Smooth muscle cell (in vitro differentiated cells): ENCODE measurements around the gene IRF3. TPM values are rescaled to one million over a fixed set of nuclear protein-coding genes. Genes with fewer than 3 reads are reported as not detected.
A peak's percentile ranks its signal among the peaks of the same experiment; 100 is the strongest.

Source experiments
- DNase-seq: peaks from one replicate; lab custom pipeline; 2025; ENCODE audit not compliant: unreplicated experiment; lab: John Stamatoyannopoulos, UW
- H2AFZ ChIP-seq: fragments of 200-600 bp; sonication (generic); 2 replicates; pipeline ENCODE4 v1.6.0; 2016; ENCODE audit warnings: antibody characterized with exemption, low read depth, mild to moderate bottlenecking
- H3F3A ChIP-seq: fragments of 200-600 bp; sonication (generic); 2 replicates; pipeline ENCODE4 v1.6.0; 2017; ENCODE audit warnings: antibody characterized with exemption, low read depth
- H3K27ac ChIP-seq: fragments of 200-600 bp; sonication (generic); 2 replicates; pipeline ENCODE4 v1.5.1; 2016; ENCODE audit warnings: low read depth, mild to moderate bottlenecking
- H3K27me3 ChIP-seq: fragments of 200-600 bp; sonication (generic); 2 replicates; pipeline ENCODE4 v1.6.1; 2016; ENCODE audit warnings: low read depth, mild to moderate bottlenecking
- H3K36me3 ChIP-seq: fragments of 200-600 bp; sonication (generic); 2 replicates; pipeline ENCODE4 v1.5.1; 2016; ENCODE audit warnings: low read depth
- H3K4me1 ChIP-seq: fragments of 200-600 bp; sonication (generic); 2 replicates; pipeline ENCODE4 v1.5.1; 2016; ENCODE audit warnings: low read depth
- H3K4me2 ChIP-seq: fragments of 200-600 bp; sonication (generic); 2 replicates; pipeline ENCODE4 v1.6.0; 2016; ENCODE audit warnings: mild to moderate bottlenecking
- H3K4me3 ChIP-seq: fragments of 200-600 bp; sonication (generic); 2 replicates; pipeline ENCODE4 v1.5.1; 2016; ENCODE audit warnings: mild to moderate bottlenecking
- H3K79me2 ChIP-seq: fragments of 200-600 bp; sonication (generic); 2 replicates; pipeline ENCODE4 v1.6.0; 2016; ENCODE audit warnings: low read depth, mild to moderate bottlenecking
- H3K9ac ChIP-seq: fragments of 200-600 bp; sonication (generic); 2 replicates; pipeline ENCODE4 v1.6.0; 2016; ENCODE audit warnings: low read depth
- H3K9me3 ChIP-seq: fragments of 200-600 bp; sonication (generic); replicated peaks from 2 replicates; pipeline ENCODE4 v1.5.1; 2016; ENCODE audit warnings: low read depth
- H4K20me1 ChIP-seq: fragments of 200-600 bp; sonication (generic); 2 replicates; pipeline ENCODE4 v1.6.0; 2016; ENCODE audit warnings: low read depth
- CTCF ChIP-seq: fragments of 200-600 bp; sonication (generic); IDR thresholded peaks from 2 replicates; pipeline ENCODE4 v1.5.1; 2017; ENCODE audit warnings: borderline replicate concordance, mild to moderate bottlenecking, antibody characterized with exemption; ENCODE audit not compliant: insufficient read depth, poor library complexity, severe bottlenecking
- WGBS: methylation state at CpG from one replicate; pipeline ENCODE4 v1.1.7; 2016; ENCODE audit warnings: low lambda C conversion rate; 5-methylcytosine and 5-hydroxymethylcytosine counted together
- polyA plus RNA-seq: library from polyadenylated mRNA; unstranded; fragments of >200 nt; fragmentation: Nextera tagmentation; extraction: Ambion mirVana; gene quantifications from 2 replicates; pipeline ENCODE4 v1.2.1, GENCODE V29; 2016
- total RNA-seq: library from RNA; depleted of rRNA; stranded (reverse); fragments of >200 nt; gene quantifications from 2 replicates; pipeline ENCODE4 v1.2.3, GENCODE V29; 2014

The IRF3 gene
- total and polyA plus RNA-seq, 2 experiments from 2014 or later = 35.1 to 45.9 TPM

GRCh38 chr19:49685845-49686332, 20.2 kb upstream of the IRF3 start:
- Histone ChIP-seq H2AFZ (no peak overlapping the region), H3K27ac (no peak overlapping the region)

GRCh38 chr19:49684983-49685553, 19.4 kb upstream of the IRF3 start:
- TF ChIP-seq CTCF = no peak
- no peak overlapping the region for H2AFZ ChIP-seq
- H3K36me3 ChIP-seq = no peaks in the 10 kb centered on the region
- H4K20me1 ChIP-seq = peaks cover 55% of the 10 kb centered on the region
- H3K27me3 ChIP-seq = no peaks in the 10 kb centered on the region
- 94% methylated on average over 13 of the region's 13 CpGs for WGBS
- no peak overlapping the region for H3K9ac ChIP-seq
- peaks cover 25% of the 10 kb centered on the region for H3K79me2 ChIP-seq
- DNase-seq = no peak
- H3F3A ChIP-seq = no peaks in the 10 kb centered on the region
- no peak overlapping the region for H3K4me2 ChIP-seq
- H3K4me3 ChIP-seq = no peak overlapping the region
- H3K27ac ChIP-seq = no peak overlapping the region
- H3K4me1 ChIP-seq = peaks cover 5% of the 10 kb centered on the region
- H3K9me3 ChIP-seq = no peaks in the 10 kb centered on the region

More at GRCh38 chr19:49685845-49686332, 20.2 kb upstream of the IRF3 start:
- Histone ChIP-seq H3K36me3 (no peaks in the 10 kb centered on the region), H3K4me1 (no peaks in the 10 kb centered on the region), H3K9ac (no peak overlapping the region), H3K27me3 (no peaks in the 10 kb centered on the region), H3K79me2 (peaks cover 17% of the 10 kb centered on the region), H4K20me1 (peaks cover 48% of the 10 kb centered on the region), H3K4me3 (no peak overlapping the region), H3K9me3 (no peaks in the 10 kb centered on the region), H3K4me2 (no peak overlapping the region), H3F3A (no peaks in the 10 kb centered on the region)
- 98% methylated on average over 23 of the region's 23 CpGs for WGBS
- no peak for DNase-seq
- TF ChIP-seq CTCF = no peak

GRCh38 chr19:49684251-49684982, 18.8 kb upstream of the IRF3 start:
- Histone ChIP-seq H3K79me2 (peaks cover 32% of the 10 kb centered on the region), H3K9ac (no peak overlapping the region), H3K4me3 (no peak overlapping the region), H3K36me3 (no peaks in the 10 kb centered on the region), H3K4me1 (peaks cover 9% of the 10 kb centered on the region), H3K9me3 (no peaks in the 10 kb centered on the region), H3K27ac (no peak overlapping the region), H3K27me3 (no peaks in the 10 kb centered on the region), H4K20me1 (peaks cover 62% of the 10 kb centered on the region), H3F3A (no peaks in the 10 kb centered on the region), H3K4me2 (no peak overlapping the region), H2AFZ (no peak overlapping the region)
- peak; percentile 33 for TF ChIP-seq CTCF
- DNase-seq = no peak
- 92% methylated on average over 30 of the region's 35 CpGs for WGBS
